NCI-H2081 (cell line): Measurements from ENCODE around the gene HSPB2.
"Not testable (repeated sequence)": the region's sequence is repeated elsewhere in the genome, so short reads cannot be mapped to it uniquely, and the experiment has no call there.

Source experiments
- DNase-seq, 2 experiments: peaks; one replicate each; lab custom pipeline; 2025; lab: John Stamatoyannopoulos, UW

The HSPB2 gene, protein sequence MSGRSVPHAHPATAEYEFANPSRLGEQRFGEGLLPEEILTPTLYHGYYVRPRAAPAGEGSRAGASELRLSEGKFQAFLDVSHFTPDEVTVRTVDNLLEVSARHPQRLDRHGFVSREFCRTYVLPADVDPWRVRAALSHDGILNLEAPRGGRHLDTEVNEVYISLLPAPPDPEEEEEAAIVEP

GRCh38 chr11:111912535-111912934 is at the start of gene HSPB2:
HSPB2 (plus strand) TSS chr11:111912734; CDS start chr11:111912830, 96 bp downstream.
- DNase-seq: no peak

- DNase-seq: no peak
Measured at GRCh38 chr11:111870113-111870512, 42.4 kb upstream of the HSPB2 start.

DNA sequence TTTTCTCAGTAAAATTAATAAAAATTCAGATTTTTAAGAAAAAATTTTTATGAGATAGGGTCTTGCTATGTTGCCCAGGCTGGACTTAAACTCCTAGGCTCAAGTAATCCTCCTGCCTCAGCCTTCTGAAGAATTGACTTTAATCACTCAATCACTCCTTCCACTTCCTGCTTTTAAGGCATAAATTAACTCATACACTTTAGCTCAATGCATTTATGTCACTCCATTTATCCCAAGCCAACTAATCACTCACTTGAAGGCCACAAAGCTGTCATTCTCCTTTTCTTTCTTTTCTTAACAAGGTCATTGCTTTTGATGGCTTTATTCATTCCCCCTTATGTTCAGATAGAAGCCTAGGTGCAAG is 42.0 kb upstream of the HSPB2 start:
- DNase-seq: no peak

DNA sequence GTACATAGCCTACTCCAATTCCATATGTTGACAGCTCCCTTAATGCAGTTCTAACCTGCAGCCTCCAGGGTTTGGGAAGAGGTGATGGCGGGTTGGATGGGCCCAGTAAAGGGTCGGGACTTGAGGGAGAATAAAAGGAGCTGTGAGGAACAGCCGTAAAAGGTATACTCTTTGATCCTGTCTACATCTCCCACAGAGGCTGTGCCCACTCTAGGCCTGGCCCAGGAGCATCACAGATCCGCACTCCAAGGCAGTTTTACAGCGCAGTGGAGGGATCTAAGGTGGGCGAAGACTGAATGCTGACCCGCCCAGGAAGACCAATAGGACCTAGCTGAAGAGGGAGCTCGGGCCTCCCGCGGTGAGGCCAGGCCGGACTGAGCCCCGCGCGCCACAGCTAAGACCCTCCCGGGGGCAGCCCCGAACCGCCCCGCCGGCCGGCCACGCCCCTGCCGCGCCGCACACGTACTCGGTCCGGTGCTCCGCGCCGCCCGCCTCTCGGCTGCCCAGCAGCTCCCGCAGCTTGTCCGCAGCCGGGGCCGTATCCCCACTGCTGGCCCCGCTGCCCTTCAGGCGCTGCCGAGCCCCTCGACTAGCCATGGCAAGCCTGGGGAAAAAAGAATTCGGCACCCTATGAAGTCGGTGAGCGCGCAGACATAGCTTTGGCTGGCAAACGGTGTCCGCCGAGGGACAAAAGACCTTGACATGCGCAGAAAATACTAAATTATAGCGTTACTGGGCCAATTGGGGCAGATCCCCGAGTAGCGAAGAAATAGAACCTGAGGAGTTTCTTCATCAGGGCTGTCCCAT is 41.4 kb upstream of the HSPB2 start, which contains the start of gene ALG9:
Gene ALG9, minus strand, starts transcription at position 696 of the 807 bp plus-strand sequence. Its CDS starts 99 bp downstream, at position 597.
- DNase-seq: peak; percentile 69 to 89

DNA sequence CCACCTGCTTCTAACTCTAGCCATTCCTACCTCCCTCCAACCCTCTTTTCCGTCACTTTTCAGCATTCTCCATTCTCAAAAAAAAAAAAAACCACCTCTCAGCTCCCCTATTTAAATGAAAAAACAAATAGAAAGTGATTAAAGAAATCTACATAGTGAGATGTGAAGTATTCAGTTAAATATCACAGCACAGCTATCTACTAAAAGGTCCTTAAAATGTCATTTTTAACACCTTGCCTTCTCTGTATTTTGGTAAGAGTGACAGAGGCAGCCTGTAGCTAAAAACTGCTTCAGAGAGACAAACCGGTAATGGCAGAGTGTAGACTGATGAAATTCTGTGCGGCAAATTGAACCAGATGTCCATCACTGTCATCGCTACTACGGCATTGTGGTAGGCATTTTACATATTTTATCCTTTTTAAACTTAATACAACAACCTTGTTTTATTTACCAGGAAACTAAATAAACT is 40.8 kb upstream of the HSPB2 start:
- DNase-seq: no peak

DNA sequence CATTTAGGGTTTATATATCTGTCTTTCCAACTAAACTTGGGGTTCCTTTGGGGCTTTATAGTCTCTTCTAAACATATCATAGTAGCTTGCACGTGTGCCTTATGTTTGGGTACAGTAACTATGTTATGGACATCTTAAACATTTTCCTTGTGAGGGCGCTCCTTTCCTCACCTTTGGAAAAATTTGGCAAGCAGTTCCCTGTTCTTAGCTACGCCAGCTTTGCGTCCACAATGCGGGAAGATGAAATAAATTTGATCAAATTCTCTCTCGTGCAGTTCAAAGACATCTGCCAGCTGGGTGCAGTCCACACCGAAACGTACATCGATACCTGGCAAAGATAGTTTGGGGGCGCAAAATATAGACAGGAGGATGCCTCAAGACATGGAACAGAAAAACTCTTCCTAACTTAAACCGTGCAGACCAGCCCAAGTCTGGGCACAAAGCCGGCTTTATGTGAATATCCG is 34.1 kb upstream of the HSPB2 start:
- peak in 1 of 2 experiments; percentile 53 for DNase-seq

DNA sequence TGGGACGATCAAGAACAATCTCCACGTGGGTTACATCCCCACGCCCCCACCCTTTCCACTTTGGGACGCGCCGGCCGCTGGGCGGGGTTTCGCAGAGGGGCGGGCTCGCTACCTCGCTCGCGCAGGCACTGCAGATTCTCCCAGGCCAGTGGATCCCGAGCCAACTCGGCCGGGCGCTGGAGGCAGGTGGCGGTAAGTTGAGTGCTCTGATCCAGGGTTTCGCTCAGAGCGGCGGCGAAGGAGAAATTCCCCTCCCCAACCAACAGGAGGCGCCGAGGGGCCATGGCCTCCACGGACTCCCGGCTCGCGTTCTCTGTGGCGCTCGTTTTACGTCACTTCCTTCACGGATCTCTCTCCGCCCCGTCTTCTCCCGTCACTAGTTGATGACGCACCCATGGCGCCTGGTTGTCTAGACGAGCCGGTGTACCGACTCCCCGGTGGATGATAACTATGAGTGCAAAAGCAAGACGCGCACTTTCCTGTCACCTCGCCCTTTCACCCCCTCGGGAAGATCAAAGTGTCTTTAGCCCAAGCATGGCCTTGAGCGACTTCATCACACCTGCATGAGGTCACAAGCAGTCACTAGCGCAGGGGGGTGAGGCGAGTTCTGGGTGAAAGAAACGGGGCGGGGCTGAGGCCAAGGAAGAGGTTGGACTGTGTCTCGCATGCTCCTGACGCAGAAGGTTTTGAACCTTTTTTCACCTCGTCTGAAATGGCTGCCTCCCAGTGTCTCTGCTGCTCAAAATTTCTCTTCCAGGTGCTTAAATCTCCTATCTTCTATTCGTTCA is 33.5 kb upstream of the HSPB2 start, which contains the start of the genes CFAP68 and FDXACB1:
Gene CFAP68, plus strand, starts transcription at position 693 of the 788 bp plus-strand sequence. Its CDS starts 20 bp downstream, at position 713.
Gene FDXACB1, minus strand, starts transcription at position 317 of the 788 bp plus-strand sequence. Its CDS starts 33 bp downstream, at position 284.
- DNase-seq: peak; percentile 97 to 99

- DNase-seq: no peak
Measured at GRCh38 chr11:111879637-111879960, 32.9 kb upstream of the HSPB2 start.

- DNase-seq: no peak
Measured at GRCh38 chr11:111882202-111882601, 30.3 kb upstream of the HSPB2 start.

DNA sequence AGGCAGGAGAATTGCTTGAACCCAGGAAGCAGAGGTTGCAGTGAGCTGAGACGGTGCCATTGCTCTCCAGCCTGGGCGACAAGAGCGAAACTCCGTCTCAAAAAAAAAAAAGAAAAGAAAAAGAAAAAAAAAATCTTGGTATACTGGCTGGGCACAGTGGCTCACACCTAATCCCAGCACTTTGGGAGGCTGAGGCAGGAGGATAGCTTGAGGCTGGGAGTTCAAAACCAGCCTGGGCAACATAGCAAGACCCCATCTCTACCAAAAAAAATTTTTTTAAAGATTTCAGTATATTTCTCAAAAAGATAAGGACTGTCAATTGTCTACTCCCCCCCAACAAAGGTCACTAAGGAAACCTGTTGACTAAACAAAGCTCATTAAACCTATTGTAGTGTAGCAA is 27.5 kb upstream of the HSPB2 start:
- DNase-seq: not testable (repeated sequence)

DNA sequence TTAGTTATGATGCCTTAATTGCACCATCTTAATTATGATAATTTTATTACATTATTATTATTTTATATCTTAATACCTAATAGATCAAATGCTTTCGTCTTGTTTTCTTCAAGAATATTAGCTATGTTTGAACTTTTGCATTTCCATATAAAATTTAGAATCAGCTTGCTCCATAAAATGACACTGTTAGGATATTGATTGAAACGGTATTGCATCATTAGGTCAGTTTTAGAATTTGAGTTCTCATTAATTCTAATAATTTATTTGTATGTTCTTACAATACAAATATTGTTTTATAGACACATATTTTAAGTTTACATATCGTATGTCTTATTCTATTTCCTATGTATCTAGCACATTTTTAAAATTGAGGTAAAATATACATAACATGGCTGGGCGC is 26.5 kb upstream of the HSPB2 start:
- DNase-seq: no peak

GRCh38 chr11:111886844-111887243 is 25.7 kb upstream of the HSPB2 start:
- no peak for DNase-seq

DNA sequence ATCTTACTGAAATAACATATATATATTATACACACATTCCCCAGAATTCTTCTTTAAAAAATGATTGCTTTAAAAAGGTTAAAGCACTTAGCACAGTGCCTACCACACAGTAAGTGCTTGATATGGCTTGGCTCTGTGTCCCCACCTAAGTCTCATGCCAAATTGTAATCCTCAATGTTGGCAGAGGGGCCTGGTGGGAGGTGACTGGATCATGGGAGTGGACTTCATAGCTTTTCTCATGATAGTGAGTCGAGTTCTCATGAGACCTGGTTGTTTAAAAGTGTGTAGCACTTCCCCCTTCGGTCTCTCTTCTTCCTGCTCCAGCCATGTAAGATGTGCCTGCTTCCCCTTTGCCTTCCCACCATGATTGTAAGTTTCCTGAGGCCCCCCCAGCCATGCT is 7.1 kb upstream of the HSPB2 start:
- DNase-seq: no peak

DNA sequence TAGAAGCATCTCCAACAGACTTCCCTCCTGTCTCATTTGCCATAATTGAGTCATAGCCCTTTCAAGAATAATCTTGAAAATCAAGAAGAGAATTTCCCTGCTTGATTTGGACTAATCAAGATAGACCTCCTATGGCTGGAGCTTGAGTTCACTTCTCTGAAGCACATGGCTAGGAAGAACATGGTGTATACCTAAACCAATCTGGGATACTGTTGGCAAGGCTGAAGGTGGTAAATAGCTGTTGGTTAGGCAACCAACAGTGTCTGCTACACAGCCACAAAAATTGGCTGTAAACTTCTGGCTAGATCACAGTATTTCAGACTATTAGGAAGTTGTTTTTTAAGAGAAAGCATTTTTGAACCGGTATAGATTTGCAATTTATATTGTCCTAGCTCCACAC is 5.9 kb upstream of the HSPB2 start:
- DNase-seq: no peak

DNA sequence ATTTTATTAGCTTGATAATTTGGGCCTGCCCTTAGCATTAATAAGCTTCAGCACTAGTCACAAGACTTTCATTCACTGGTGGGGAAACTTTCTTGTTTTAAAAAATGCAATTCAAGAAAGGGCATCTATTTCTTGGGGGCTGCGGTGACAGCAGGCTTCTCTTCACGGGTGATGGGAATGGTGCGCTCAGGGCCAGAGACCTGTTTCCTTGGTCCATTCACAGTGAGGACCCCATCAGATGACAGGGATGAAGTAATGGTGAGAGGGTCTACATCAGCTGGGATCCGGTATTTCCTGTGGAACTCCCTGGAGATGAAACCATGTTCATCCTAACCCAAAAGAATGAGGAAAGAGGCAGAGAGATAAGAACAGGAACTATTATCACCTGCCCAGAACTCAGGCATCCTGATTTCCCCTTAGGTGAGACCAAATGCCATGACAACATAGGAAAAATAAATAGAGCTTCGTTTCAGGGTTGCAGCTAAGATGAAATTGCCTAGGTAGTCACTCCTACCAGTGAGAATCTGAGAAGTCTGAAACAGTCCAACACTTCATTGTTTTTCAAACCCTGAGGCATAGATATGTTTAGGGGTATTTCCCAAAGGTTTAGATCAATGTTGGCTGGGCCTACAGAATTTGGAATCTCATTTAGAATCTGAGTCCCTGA is 3.8 kb upstream of the HSPB2 start:
- no peak for DNase-seq

- DNase-seq: no peak
Measured at GRCh38 chr11:111909378-111909777, 3.2 kb upstream of the HSPB2 start.

GRCh38 chr11:111910676-111911562 is 1.6 kb upstream of the HSPB2 start:
- DNase-seq: no peak

GRCh38 chr11:111911563-111912401 is 752 bp upstream of the HSPB2 start, which contains the start of gene CRYAB:
CRYAB (minus strand) TSS chr11:111911770; CDS start chr11:111911724, 46 bp downstream.
- no peak for DNase-seq

DNA sequence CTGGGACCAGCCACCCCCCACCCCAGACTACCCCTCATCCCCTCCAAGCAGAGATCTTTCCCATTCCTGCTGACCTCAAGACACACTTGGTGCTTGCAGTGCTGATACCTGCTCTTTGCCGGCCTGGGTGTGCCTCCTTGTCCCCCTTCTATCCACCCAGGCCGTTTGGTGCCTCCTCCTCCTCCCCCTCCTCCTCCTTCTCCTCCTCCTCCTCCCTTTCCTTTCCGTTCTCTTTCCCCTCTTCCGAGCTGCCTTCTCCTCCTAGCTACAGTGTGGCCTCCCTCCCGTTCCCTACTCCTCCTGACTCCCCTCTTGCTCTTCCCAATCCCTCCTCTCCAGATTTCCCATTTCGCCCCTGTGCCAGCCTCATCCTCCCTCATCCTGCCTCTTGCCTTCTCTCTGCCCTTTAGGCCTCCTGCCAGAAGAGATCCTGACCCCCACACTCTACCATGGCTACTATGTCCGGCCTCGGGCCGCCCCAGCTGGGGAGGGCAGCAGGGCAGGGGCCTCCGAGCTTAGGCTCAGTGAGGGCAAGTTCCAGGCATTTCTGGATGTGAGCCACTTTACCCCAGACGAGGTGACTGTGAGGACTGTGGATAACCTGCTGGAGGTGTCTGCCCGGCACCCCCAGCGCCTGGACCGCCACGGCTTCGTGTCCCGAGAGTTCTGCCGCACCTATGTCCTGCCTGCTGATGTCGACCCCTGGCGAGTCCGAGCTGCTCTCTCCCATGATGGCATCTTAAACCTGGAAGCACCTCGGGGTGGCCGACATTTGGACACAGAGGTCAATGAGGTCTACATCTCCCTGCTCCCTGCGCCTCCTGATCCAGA is 712 bp downstream of the HSPB2 start:
- DNase-seq: no peak
